ENCODE measurements around the gene ESYT1.

The ESYT1 gene

DNA sequence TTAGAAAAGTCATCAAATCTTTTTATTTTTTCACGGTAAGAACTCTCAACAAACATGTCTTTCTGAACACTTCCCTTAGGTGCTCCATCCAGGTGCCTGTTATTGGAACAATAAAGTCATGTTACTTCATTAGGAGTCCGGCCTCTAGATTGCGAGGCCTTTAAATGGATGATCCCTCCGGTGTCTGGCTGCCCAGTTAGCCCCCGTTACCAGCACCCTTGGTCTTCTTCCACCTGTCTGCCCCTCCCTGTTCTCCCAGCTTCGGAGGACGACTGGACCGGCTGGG is 24.3 kb upstream of the ESYT1 start:
- no peak for DNase-seq (ENCODE audit: low read depth)
- TF ChIP-seq, protein P1, sequence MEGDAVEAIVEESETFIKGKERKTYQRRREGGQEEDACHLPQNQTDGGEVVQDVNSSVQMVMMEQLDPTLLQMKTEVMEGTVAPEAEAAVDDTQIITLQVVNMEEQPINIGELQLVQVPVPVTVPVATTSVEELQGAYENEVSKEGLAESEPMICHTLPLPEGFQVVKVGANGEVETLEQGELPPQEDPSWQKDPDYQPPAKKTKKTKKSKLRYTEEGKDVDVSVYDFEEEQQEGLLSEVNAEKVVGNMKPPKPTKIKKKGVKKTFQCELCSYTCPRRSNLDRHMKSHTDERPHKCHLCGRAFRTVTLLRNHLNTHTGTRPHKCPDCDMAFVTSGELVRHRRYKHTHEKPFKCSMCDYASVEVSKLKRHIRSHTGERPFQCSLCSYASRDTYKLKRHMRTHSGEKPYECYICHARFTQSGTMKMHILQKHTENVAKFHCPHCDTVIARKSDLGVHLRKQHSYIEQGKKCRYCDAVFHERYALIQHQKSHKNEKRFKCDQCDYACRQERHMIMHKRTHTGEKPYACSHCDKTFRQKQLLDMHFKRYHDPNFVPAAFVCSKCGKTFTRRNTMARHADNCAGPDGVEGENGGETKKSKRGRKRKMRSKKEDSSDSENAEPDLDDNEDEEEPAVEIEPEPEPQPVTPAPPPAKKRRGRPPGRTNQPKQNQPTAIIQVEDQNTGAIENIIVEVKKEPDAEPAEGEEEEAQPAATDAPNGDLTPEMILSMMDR (conservative IDR thresholded peaks at IDR 0.05; ENCODE audit: control insufficient read depth, insufficient read depth, low read depth, low read length): no peak
- H3K4me3 ChIP-seq (ENCODE audit: control insufficient read depth, low read depth, low read length): peak overlapping the region; percentile 92

DNA sequence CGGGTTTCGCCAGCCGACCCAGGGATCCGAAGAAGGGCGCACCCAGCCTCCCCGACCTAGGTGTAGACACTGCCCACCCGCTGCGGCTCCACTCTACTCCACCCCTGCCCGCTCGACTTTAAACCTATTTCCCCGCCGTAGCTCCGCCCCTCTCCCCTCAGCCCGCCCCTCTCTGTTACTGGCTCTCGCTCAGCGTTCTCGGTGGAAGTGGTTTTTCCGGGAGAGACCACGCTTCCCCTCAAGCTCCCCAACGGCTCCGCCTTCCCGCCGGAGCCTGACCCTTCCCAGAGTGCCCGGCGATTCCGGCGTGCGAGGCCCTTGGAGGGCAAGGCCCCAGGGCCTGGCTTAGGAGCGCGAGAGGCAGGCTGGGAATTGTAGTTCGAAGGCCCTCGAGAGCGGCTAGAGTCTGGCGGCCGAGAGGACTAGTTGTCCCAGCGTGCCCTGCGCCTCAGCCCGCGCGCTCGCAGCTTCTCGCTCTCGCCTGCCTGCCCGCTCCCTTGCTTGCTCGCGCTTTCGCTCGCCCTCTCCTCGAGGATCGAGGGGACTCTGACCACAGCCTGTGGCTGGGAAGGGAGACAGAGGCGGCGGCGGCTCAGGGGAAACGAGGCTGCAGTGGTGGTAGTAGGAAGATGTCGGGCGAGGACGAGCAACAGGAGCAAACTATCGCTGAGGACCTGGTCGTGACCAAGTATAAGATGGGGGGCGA is 23.8 kb upstream of the ESYT1 start, which contains the start of gene PA2G4:
PA2G4 (plus strand) TSS at position 451 of the 706 bp plus-strand sequence; CDS start at position 630, 179 bp downstream.
- H3K4me3 ChIP-seq (ENCODE audit: control insufficient read depth, low read depth, low read length): peak within 1 kb of the TSS; percentile 92
- DNase-seq (ENCODE audit: low read depth): peak; percentile 98
- TF ChIP-seq, protein P1 (conservative IDR thresholded peaks at IDR 0.05; ENCODE audit: control insufficient read depth, insufficient read depth, low read depth, low read length): no peak

GRCh38 chr12:56104815-56105608 is 23.1 kb upstream of the ESYT1 start:
- TF ChIP-seq, protein P1 (conservative IDR thresholded peaks at IDR 0.05; ENCODE audit: control insufficient read depth, insufficient read depth, low read depth, low read length): no peak
- H3K4me3 ChIP-seq (ENCODE audit: control insufficient read depth, low read depth, low read length): peak overlapping the region; percentile 92
- peak; percentile 16 for DNase-seq (ENCODE audit: low read depth)

- TF ChIP-seq, protein P1 (conservative IDR thresholded peaks at IDR 0.05; ENCODE audit: control insufficient read depth, insufficient read depth, low read depth, low read length): no peak
- peak overlapping the region; percentile 92 for H3K4me3 ChIP-seq (ENCODE audit: control insufficient read depth, low read depth, low read length)
These were observed 22.5 kb upstream of the ESYT1 start for GRCh38 chr12:56105609-56105902.

GRCh38 chr12:56107242-56107641 is 20.8 kb upstream of the ESYT1 start:
- H3K4me3 ChIP-seq (ENCODE audit: control insufficient read depth, low read depth, low read length): no peak overlapping the region
- TF ChIP-seq, protein P1 (conservative IDR thresholded peaks at IDR 0.05; ENCODE audit: control insufficient read depth, insufficient read depth, low read depth, low read length): no peak
- DNase-seq (ENCODE audit: low read depth): no peak

More at GRCh38 chr12:56105609-56105902, 22.5 kb upstream of the ESYT1 start:
- no peak for DNase-seq (ENCODE audit: low read depth)

DNA sequence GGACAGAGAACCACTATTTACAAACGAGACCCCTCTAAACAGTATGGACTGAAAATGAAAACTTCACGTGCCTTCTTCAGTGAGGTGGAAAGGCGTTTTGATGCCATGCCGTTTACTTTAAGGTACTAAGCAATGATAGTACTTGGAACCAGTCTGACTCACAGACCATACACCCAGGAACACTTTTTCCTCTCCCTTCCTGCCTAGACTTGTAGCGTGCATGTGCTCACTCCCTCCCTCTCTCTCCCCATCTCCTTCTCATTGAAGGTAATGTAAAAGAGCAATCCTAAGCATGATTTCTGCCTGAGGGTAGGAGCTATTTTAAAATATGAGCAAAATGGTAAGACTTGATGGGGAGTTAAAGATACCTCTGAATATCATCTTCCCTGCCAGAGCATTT is 17.5 kb upstream of the ESYT1 start:
- H3K4me3 ChIP-seq (ENCODE audit: control insufficient read depth, low read depth, low read length): no peak overlapping the region
- TF ChIP-seq, protein P1 (conservative IDR thresholded peaks at IDR 0.05; ENCODE audit: control insufficient read depth, insufficient read depth, low read depth, low read length): no peak
- DNase-seq (ENCODE audit: low read depth): no peak
